HG03520 (cell line): ENCODE data around the gene ACAD10.
A peak's percentile ranks its signal among the peaks of the same experiment; 100 is the strongest.

Source experiments
- ATAC-seq: cut with Tn5 transposase; IDR thresholded peaks from one replicate; pipeline ENCODE4 v1.9.1; 2021; ENCODE audit warnings: mild to moderate bottlenecking, moderate library complexity; ENCODE audit not compliant: unreplicated experiment

ACAD10 gene

DNA sequence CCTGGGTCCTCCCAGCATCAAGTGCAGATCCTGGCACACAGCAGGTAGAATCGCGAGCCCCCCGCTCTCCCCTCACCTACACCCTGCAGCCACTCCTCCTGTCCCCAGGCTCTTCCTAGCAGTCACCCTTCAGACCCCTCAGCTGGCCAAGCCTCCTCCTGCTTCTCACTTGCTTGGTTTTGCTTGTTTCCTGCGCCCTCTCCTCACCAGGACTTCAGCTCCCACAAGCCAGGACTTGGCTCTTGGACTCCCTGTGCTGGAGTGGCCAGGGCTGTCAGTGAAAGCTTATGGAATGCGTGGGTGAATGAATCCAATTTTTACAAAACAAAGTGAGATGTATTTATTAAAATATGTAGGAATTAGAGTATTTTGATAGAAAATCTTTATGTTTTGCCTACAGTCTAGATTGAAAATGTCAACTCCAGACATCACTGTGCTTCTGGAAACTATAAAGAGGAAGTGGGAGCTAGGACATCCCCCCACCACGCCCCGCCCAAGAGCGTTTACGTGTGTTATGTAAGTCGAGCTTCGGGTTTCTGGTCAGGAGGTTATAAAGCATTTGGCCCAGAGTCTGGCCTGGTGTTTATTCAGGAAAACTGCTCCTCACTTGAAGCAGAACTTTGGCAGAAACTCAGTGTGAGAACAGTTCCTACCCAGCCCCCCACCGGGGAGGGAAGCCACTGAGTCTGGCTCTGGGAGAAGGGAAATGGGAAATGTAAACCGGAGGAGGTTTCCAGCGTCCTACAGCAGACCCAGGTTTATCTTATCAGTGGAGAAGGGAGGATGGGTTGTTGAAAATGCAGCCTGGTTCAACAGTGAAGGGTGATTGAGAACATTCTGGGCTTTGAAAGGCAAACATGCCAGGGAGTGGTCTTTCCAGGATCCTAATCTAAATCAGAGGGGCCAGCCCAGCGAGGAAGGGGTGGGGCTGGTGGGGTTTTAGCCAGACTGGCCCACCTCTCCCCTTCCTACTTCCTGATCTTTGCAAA lies 89.6 kb downstream of the ACAD10 start:
- peak; percentile 48 for ATAC-seq

DNA sequence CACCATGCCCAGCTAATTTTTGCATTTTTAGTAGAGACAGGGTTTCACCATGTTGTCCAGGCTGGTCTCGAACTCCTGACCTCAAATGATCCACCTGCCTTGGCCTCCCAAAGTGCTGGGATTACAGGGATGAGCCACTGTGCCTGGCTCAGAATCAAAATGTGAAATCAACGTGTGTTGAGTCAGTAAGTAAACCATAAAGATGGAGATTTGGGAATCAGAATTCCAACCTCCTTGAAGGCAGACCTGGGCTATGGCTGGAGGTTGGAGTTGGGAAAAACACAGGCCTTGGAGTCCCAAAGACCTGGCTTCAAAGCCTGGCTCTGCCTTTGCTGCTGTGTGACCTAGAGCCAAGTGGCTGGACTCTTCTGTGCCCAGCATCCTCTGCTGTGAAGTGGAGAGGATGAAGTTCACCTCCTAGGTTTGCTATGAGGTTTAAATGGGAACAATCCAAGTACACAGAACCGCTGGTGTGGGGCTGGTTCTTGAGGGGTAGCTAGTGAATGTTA lies 91.0 kb downstream of the ACAD10 start:
- ATAC-seq: no peak

DNA sequence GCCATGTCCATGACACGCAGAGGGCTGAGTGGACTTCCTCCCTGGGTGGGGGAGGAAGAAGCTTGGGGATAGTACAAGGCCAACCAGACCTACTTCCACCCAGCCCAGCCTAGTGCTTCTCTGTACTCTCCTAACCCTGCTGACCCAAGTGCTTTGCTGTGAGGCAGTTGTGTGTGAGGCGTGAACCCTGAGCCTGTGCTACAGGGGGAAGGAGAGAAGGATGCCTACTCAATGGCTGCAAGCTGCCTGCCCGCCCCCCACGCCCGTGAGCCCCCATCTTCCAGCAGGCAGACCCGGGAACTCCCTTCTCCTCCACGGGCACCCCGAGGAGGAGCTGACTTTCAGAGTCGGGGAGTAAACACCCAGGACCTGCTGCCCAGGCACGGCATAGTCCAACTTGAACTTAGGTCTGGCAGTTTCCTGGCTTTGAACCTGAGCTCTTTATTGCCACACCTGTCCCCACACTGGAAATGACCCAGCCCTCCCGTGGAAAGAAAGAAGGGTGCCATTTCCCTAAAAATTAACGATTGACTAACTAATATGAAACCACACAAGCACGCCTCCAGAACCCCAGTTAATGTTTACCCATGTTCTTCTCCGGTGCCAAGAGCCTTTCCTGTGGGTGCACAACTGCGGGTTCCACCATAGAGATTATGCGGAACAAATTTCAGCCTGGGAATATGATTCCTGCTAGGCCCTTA lies 91.6 kb downstream of the ACAD10 start:
- ATAC-seq: no peak

DNA sequence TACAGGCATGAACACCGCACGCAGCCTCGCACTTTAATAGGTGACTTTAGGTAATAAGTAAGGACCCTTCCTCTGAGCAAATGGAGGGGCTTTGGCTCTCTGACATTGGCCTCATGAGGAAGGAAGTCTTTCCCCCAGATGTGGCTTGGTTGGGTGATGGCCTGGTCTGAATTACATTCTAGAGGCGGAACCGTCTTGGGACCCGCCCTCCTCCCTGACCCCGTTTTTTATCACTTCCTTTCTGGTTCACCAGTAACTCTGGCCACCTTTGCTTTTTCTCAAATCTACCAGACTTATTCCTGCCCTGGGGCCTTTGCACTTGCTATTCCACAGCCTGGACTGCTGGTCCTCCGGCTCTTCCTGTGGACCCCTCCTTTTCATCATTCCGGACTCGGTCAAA lies 94.3 kb downstream of the ACAD10 start:
- ATAC-seq: no peak

DNA sequence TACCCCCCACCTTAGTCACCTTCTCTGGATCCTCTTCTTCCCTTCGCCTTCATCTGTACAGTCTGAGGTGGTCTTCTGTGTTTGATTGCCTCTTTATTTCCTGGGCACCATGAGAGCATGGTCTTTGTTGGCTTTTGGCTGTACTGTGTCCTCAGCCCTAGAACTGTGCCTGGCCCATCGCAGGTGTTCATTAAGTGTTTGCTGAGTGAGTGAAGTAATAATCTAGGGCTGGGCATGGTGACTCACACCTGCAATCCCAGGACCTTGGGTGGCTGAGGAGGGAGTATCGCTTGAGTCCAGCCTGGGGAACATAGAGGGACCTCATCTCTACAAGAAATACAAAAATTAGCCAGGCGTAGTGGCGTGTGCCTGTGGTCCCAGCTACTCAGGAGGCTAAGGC lies 94.8 kb downstream of the ACAD10 start:
- ATAC-seq: no peak

DNA sequence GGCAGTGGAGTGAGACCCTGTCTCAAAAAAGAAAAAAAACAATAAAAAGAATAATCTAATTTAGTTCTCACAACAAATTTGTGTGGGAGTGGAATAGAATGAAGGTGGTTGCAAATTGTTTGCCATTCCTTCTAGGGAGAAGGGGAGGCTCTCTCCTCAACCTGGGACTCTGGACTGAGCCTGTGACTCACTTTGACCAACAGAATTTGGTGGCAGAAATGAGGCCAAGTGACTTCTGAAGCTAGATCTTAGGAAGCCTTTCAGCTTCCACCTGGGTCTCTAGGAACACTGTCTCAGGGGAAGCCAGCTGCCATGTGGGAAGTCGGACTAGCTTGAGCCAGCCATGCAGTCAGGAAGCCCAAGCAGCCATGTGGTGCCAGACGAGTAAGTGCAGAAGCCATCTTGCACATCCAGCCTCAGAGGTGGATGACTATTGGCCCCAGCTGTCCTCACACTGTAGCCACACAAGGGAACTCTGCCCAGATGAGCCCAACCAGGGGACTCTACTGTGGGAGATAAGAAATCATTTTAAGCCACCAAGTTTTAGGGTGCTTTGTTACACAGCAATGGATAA lies 95.3 kb downstream of the ACAD10 start:
- ATAC-seq: no peak

DNA sequence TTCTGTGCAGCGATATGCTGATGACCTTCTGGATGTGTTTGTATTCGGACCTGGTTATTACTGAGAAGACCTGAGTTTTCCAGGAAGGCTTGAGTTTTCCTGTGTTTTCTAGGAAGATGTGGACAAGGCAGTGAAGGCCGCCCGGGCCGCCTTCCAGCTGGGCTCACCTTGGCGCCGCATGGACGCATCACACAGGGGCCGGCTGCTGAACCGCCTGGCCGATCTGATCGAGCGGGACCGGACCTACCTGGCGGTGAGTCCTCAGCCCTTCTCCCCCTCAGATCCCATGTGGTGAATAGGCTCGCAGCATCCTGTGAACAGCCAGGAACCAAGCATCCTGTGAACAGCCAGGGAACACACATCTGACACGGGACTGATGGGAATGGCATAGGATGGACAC lies 97.2 kb downstream of the ACAD10 start:
- no peak for ATAC-seq

DNA sequence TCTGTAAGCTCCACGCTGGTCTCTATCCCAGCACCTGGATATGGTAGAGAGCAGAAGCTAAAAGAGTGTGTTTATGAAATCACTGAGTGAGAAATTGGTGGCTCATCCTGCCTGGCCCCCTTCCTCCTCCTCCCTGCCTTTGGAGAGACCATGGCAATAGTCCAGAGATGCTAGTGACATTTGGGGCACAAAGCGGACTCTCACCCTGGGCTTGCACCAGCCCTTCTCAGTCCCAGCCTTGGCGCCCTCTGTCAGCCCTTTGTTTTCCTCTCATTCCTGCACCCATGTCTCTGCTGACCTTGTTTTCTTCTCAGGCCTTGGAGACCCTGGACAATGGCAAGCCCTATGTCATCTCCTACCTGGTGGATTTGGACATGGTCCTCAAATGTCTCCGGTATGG lies 99.1 kb downstream of the ACAD10 start:
- no peak for ATAC-seq

DNA sequence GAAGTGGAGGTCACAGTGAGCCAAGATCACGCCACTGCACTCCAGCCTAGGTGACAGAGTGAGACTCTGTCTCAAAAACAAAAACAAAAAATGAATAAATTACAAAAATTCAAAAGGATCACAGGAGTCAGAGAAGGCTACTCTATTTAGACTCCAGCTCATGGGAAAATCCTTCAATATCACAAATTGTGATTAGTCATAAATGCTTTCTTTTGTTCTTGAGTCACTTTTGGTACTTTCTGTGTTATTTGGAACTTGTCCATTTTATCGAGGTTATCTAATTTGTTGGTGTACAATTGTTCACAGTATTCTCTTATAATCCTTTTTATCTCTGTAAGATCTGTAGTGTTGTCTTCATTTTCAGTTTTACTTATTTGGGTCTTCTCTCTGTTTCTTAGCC lies 99.8 kb downstream of the ACAD10 start:
- ATAC-seq: no peak

DNA sequence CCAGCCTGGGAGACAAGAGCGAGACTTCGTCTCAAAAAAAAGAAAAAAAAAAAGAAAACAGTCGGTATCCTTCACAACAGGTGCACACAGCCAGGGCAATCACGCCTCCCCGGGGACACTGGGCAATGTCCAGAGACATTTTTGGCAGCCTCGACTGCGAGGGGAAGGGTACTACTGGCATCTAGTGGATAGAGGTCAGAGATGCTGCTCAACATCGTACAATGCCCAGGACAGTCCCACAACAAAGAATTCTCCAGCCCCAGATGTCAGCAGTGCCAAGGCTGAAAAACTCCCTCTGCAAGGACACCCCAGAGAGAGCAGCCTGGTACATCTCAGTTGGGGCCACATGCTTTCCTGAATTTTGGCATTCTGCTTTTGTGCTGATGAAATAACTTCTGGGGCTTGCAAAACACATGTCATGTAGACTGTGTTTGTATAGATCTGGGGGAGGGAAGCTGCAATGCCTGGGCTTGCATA lies 102.4 kb downstream of the ACAD10 start:
- ATAC-seq: no peak

DNA sequence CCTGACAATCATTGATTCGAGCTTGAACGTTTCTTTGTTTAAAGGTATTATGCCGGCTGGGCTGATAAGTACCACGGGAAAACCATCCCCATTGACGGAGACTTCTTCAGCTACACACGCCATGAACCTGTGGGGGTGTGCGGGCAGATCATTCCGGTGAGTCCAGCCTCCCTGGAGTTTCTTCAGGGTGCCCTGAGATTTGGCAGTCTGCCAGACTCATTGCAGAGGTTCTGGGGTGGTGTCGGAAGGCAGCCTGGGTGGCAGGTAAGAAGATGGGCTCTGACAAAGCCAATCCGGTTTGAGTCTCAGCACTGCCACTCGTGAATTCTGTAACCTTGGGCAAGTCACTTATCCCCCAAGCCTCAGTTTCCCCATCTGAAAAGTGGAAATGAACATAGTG lies 103.9 kb downstream of the ACAD10 start:
- no peak for ATAC-seq

DNA sequence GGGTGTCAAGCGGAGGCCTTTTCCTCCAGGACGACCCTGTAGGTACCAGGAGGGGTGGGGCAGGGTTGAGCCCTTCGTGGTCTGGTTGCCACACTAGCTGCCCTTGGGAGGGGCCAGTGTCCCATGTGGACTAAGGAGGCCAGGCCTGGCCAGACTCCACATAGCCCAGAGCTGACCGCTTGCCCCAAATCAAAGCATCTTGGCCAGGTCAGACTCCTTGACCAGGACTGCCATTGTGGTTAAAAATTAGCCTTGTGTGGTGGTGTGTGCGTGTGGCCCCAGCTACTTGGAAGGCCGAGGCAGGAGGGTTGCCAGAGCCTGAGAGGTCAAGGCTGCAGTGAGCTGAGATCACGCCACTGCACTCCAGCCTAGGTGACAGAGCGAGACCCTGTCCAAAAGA lies 105.7 kb downstream of the ACAD10 start:
- ATAC-seq: no peak

DNA sequence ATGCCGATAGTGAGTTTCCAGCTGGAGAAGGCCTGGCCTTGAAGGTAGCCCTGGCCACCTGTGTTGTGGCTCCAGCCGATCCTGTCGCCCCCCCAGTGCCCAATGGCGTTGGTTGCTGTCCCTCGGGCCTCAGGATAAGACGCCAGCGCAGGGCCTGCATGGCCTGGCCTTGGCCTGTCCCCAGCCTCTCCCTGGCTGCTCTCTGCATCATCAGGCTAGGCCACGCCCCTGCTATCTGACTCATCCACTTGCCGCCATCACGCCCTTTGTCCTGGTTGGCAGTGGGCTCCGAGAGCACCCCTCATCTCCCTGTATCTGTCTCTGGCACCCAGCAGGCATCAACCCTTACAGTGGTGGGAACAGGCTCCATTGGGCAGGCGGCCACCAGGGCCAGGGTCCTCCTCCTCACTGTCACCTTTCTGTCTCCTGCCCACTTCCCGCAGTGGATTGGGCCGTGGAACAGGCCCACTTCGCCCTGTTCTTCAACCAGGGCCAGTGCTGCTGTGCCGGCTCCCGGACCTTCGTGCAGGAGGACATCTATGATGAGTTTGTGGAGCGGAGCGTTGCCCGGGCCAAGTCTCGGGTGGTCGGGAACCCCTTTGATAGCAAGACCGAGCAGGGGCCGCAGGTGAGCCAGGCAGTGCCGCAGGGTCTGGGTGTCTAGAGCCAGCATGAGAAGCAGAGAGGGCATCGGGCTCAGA lies 106.5 kb downstream of the ACAD10 start:
- ATAC-seq: no peak

DNA sequence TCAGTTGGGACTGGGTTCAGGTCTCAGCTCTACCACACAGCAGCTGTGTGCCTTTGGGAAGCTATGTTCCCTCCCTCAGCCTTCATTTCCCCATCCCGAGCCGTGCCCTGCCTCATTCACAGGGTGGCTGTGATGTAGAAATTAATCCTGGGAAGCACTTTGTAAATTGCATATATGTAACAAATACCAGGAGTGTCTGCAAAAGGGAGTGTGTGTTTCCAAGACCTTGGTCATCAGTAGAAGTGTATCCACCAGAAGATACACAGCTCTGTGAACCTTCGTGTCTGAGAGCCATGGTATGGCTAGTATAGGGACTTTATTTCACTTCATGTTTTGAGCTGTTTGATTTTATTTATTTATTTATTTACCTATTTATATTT lies 107.0 kb downstream of the ACAD10 start:
- no peak for ATAC-seq

DNA sequence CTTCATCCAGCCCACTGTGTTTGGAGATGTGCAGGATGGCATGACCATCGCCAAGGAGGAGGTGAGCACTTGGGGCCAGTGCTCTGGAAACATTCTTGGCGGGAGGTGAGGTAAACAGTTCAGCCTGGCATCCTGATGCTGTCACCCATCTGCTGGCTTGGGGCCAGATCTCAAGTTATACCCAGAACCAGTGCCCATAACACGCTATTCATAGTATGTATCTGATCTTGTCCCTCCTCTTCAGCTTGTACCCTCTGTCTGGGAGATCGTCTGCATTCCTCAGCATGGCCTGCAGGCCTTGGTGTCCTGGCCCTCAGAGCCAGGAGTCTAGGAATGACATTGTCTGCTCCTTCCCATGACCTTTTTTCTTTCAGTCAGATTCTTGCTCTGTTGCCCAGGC lies 112.3 kb downstream of the ACAD10 start:
- no peak for ATAC-seq

DNA sequence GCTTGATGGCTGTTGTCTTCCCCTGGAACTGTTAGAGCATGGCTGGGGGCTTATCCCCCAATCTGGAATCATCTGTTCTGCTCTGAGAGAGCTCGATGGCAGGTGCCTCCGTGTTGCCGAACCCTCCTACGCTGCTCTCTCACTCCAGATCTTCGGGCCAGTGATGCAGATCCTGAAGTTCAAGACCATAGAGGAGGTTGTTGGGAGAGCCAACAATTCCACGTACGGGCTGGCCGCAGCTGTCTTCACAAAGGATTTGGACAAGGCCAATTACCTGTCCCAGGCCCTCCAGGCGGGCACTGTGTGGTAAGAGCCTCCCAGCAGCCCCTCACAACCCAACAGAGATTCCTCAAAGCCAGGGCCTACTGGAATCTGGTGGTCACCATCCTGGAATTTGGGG lies 113.9 kb downstream of the ACAD10 start:
- ATAC-seq: no peak

DNA sequence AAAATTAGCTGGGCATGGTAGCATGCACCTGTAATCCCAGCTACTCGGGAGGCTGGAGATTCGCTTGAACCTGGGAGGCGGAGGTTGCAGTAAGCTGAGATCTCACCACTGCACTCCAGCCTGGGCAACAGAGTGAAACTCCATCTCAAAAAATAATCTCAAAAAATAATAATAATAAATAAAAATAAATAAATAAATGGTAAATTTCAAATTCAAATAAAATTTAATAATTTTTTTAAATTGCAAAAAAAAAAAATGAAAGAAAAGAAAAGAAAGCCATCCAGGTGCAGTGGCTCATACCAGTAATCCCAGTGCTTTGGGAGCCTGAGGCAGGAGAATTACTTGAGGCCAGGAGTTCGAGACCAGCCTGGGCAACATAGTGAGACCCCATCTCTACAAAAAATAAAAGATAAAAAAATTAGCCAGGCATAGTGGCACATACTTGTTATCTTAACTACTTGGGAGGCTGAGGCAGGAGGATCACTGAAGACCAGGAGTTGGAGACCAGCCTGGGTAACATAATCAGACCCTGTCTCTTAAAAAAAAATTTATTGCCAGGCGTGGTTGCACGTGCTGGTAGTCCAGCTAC lies 117.3 kb downstream of the ACAD10 start:
- no peak for ATAC-seq

DNA sequence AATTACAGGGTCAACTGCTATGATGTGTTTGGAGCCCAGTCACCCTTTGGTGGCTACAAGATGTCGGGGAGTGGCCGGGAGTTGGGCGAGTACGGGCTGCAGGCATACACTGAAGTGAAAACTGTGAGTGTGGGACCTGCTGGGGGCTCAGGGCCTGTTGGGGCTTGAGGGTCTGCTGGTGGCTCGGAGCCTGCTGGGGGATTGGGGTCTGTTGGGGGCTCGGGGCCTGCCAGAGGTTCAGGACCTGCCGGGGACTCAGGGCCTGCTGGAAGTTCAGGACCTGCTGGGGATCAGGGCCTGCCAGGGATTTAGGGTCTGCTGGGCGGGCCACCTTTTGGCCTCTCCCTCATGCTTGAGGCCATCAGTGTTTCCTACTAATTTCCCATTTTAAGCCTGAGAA lies 118.0 kb downstream of the ACAD10 start:
- ATAC-seq: no peak

DNA sequence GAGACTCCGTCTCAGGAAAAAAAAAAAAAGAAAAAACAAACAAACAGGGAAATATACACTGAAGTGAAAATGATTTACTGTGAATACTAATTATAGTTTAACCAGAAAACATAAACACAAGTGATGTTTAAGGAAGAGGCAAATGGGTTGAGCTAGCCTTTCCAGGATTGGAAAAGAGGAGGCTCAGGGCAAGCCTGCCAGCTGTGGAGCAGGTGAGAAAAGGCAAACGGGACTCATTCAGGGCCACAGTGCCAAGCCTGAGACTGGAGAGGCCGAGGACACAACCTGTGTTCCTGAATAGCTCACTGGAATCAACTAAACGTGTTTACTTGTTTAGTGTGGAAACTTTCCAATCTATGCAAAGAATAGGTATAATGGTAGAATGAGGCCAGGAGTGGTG lies 120.5 kb downstream of the ACAD10 start:
- no peak for ATAC-seq
